B cell (primary cell): ENCODE data around the gene POLDIP3. TPM values are rescaled to one million over a fixed set of nuclear protein-coding genes. Genes with fewer than 3 reads are reported as not detected.
"Not testable (repeated sequence)": the region's sequence is repeated elsewhere in the genome, so short reads cannot be mapped to it uniquely, and the experiment has no call there.

Source experiments
- ATAC-seq: fragments of 200-7000 bp; cut with Tn5 transposase; one replicate; pipeline ENCODE4 v1.10.0; 2021; ENCODE audit warnings: low read depth, mild to moderate bottlenecking, moderate number of reproducible peaks, moderate library complexity
- CTCF ChIA-PET: fragments of 350-600 bp; sonication (Branson Sonifier 250); formaldehyde crosslinking; loops from one replicate; lab custom pipeline; 2021; ENCODE audit warnings: antibody characterized with exemption, inconsistent platforms; lab: Charles Lee
- POLR2A ChIA-PET: fragments of 350-600 bp; sonication (Branson Sonifier 250); formaldehyde crosslinking; loops from one replicate; lab custom pipeline; 2021; ENCODE audit warnings: antibody characterized with exemption; lab: Charles Lee
- DNase-seq: peaks from one replicate; pipeline ENCODE4 v3.0.0; 2013
- H2AFZ ChIP-seq: 2 replicates; pipeline ENCODE4 v1.6.1; 2012; ENCODE audit warnings: mild to moderate bottlenecking, low read depth, low read length; ENCODE audit not compliant: insufficient read depth, poor library complexity, severe bottlenecking
- H3K27ac ChIP-seq, 2 donors: 1 replicate in 1 of 2; 2 replicates in 1 of 2; pipeline ENCODE4 v1.5.1; 2012 to 2013; ENCODE audit warnings: low read length in 2 of 2, mild to moderate bottlenecking in 2 of 2, moderate library complexity in 1 of 2
- H3K27me3 ChIP-seq, 4 experiments: fragments of 200-600 bp in 1 of 4; sonication (generic) in 1 of 4; replicated peaks in 1 of 4; 1 replicate in 2 of 4; 2 replicates in 2 of 4; pipeline versions ENCODE4 v1.6.1 to v1.7.0; 2013 to 2016; ENCODE audit warnings: low read length in 3 of 4, mild to moderate bottlenecking in 2 of 4, mixed read lengths in 1 of 4, moderate library complexity in 1 of 4; ENCODE audit not compliant: insufficient read depth in 4 of 4, control insufficient read depth in 3 of 4; ENCODE audit errors: control extremely low read depth in 1 of 4
- H3K36me3 ChIP-seq, 2 experiments: replicated peaks in 1 of 2; 1 replicate in 1 of 2; 2 replicates in 1 of 2; pipeline versions ENCODE4 v1.6.1 to v1.7.1; 2013; ENCODE audit warnings: low read length in 1 of 2; ENCODE audit not compliant: insufficient read depth in 2 of 2, control insufficient read depth in 1 of 2; ENCODE audit errors: control extremely low read depth in 1 of 2, extremely low read depth in 1 of 2
- H3K4me1 ChIP-seq, 2 donors: fragments of 200-600 bp in 1 of 2; sonication (generic) in 1 of 2; 1 replicate in 1 of 2; 2 replicates in 1 of 2; pipeline versions ENCODE4 v1.5.1 to v1.6.1; 2013 to 2017; ENCODE audit warnings: low read length in 2 of 2; ENCODE audit not compliant: control insufficient read depth in 2 of 2, insufficient read depth in 2 of 2
- H3K4me2 ChIP-seq: replicated peaks from 2 replicates; pipeline ENCODE3; 2012; ENCODE audit warnings: mild to moderate bottlenecking, low read depth, low read length; ENCODE audit not compliant: poor library complexity, severe bottlenecking
- H3K4me3 ChIP-seq, 5 experiments: fragments of 200-600 bp in 1 of 5; sonication (generic) in 1 of 5; 1 replicate in 3 of 5; 2 replicates in 2 of 5; pipeline versions ENCODE4 v1.5.1 to v1.7.0; 2011 to 2016; ENCODE audit warnings: low read length in 4 of 5, mild to moderate bottlenecking in 4 of 5, low read depth in 2 of 5, control low read depth in 1 of 5, moderate library complexity in 1 of 5; ENCODE audit not compliant: insufficient read depth in 1 of 5; ENCODE audit errors: control extremely low read depth in 1 of 5, extremely low read depth in 1 of 5
- H3K79me2 ChIP-seq: fragments of 200-600 bp; sonication (generic); one replicate; pipeline ENCODE4 v1.6.0; 2016; ENCODE audit warnings: low read length; ENCODE audit not compliant: control insufficient read depth, insufficient read depth
- H3K9ac ChIP-seq: fragments of 200-600 bp; sonication (generic); 2 replicates; pipeline ENCODE4 v1.6.1; 2017; ENCODE audit warnings: mild to moderate bottlenecking, low read length, moderate library complexity
- H3K9me3 ChIP-seq, 3 donors: one replicate each; pipeline versions ENCODE4 v1.6.1 to v1.7.1; 2013; ENCODE audit warnings: low read length in 2 of 3; ENCODE audit not compliant: control insufficient read depth in 2 of 3, insufficient read depth in 1 of 3; ENCODE audit errors: control extremely low read depth in 1 of 3
- H4K20me1 ChIP-seq: 2 replicates; pipeline ENCODE4 v1.6.0; 2012; ENCODE audit warnings: mild to moderate bottlenecking, low read length; ENCODE audit not compliant: insufficient read depth, control insufficient read depth, poor library complexity, severe bottlenecking
- H3K27ac Mint-ChIP-seq: one replicate; pipeline ENCODE4 v1.8.0; 2021; ENCODE audit warnings: mixed read lengths
- H3K27me3 Mint-ChIP-seq: one replicate; pipeline ENCODE4 v1.8.0; 2021; ENCODE audit warnings: mixed read lengths
- H3K4me1 Mint-ChIP-seq: one replicate; pipeline ENCODE4 v1.8.0; 2021; ENCODE audit warnings: mixed read lengths
- H3K4me3 Mint-ChIP-seq: one replicate; pipeline ENCODE4 v1.8.0; 2021; ENCODE audit warnings: mixed read lengths
- H3K9me3 Mint-ChIP-seq: one replicate; pipeline ENCODE4 v1.8.0; 2022; ENCODE audit warnings: mixed read lengths; ENCODE audit not compliant: insufficient read depth
- WGBS: methylation state at CpG from one replicate; pipeline ENCODE4 v1.1.5; 2013; ENCODE audit warnings: missing lambda C conversion rate; ENCODE audit not compliant: insufficient coverage; 5-methylcytosine and 5-hydroxymethylcytosine counted together
- intact Hi-C: fragments of 100-400 bp; cut with micrococcal nuclease; formaldehyde crosslinking; loops from one replicate; pipeline ENCODE4 v1.10.0; 2022
- polyA plus RNA-seq: library from polyadenylated mRNA; depleted of rRNA; stranded (reverse); fragments of >200 nt; gene quantifications from 2 replicates; pipeline ENCODE4 v1.2.3, GENCODE V29; 2012
- total RNA-seq, 2 donors: library from RNA; stranded (reverse); fragments of 120-200 nt in 1 of 2; gene quantifications; 1 replicate in 1 of 2; 2 replicates in 1 of 2; pipeline versions ENCODE4 v1.2.3 to v1.2.4, GENCODE V29; 2013 to 2022

The POLDIP3 gene
- total and polyA plus RNA-seq, 2 donors (not counting 1 experiment from before 2014, with no cell fraction given): 44.9 to 86.5 TPM

DNA sequence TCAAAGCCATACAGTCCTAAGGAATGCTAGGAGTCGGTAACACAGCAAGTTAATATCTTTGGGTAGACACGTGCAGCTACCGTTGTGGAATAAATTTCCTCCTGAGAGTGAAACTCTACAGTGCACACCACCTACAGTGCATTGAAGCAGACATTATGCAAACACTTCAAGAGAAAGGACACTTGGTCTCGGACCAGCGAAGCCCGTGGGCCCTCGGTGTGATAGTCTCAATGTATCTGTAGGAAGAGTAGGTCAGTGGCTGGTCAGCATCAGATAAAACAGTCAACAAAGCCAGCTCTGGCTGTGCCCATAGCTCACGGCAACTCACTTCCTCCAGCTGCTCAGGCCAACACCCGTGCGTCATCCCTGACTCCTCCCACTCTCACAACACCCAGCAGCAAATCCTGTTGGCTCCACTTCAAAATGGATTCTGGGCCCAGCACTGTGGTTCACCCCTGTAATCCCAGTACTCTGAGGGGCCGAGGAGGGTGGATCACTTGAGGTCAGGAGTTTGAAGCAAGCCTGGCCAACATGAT, 75.4 kb downstream of the POLDIP3 start:
- H3K27me3 ChIP-seq, H3K79me2 ChIP-seq, H3K9ac ChIP-seq, H3K9me3 Mint-ChIP-seq, H3K27me3 Mint-ChIP-seq, H3K4me3 ChIP-seq, H4K20me1 ChIP-seq, H3K9me3 ChIP-seq, intact Hi-C loops, H3K36me3 ChIP-seq: not testable (repeated sequence)
- H3K4me2 ChIP-seq: peak overlapping the region; percentile 25
- H3K27ac Mint-ChIP-seq: peak overlapping the region; percentile 94
- ATAC-seq (peak; percentile 61), DNase-seq (peak; percentile 47)
- H2AFZ ChIP-seq: peak overlapping the region; percentile 33
- peak overlapping the region; percentile 35 to 46 for H3K27ac ChIP-seq
- peak overlapping the region; percentile 68 for H3K4me3 Mint-ChIP-seq
- peaks cover 55% of the 10 kb centered on the region for H3K4me1 Mint-ChIP-seq
- 0% methylated on average over 3 of the region's 11 CpGs for WGBS
- ChIA-PET POLR2A (interaction anchor here (0.6 to 0.7 kb wide), 2 partner anchors 109 to 305 kb away, joined by 4 read pairs; no protein-coding TSS in a partner anchor), CTCF (interaction anchor here (0.7 to 6.6 kb wide), 2 partner anchors 11 to 94 kb away, joined by 4 to 59 read pairs; no protein-coding TSS in a partner anchor)
- peaks cover 35 to 55% of the 10 kb centered on the region in 2 donors for H3K4me1 ChIP-seq

GRCh38 chr22:42537199-42537831, 77.4 kb downstream of the POLDIP3 start:
- H3K27ac ChIP-seq: peak overlapping the region; percentile 60 to 75
- not testable (repeated sequence) for H3K9ac ChIP-seq, H3K27me3 Mint-ChIP-seq

GRCh38 chr22:42536634-42537033, 78.0 kb downstream of the POLDIP3 start:
- not testable (repeated sequence) for H3K9ac ChIP-seq, ATAC-seq, H3K27me3 Mint-ChIP-seq, H3K36me3 ChIP-seq, H3K79me2 ChIP-seq, H3K27me3 ChIP-seq, H4K20me1 ChIP-seq, DNase-seq, H3K9me3 Mint-ChIP-seq, H3K9me3 ChIP-seq
- CTCF ChIA-PET: interaction anchor here (0.9 to 6.6 kb wide), 3 partner anchors 14 to 99 kb away, joined by 3 to 59 read pairs (median 3); partner anchors contain the start of gene POLDIP3
- peak overlapping the region; percentile 42 for H2AFZ ChIP-seq
- POLR2A ChIA-PET: interaction anchor here (0.6 to 2.4 kb wide), 4 partner anchors 12 to 614 kb away, joined by 3 to 10 read pairs (median 8); partner anchors contain the start of genes POLDIP3 and TSPO
- H3K4me2 ChIP-seq: peak overlapping the region; percentile 59
- peaks cover 70% of the 10 kb centered on the region for H3K4me1 Mint-ChIP-seq
- intact Hi-C loops: loop anchor here (1.0 kb wide), 1 partner anchor 15 kb away; no protein-coding TSS in a partner anchor
- WGBS: 53% methylated on average over 18 of the region's 18 CpGs
- H3K27ac Mint-ChIP-seq: peak overlapping the region; percentile 94
- H3K27ac ChIP-seq: peak overlapping the region; percentile 60 to 75
- H3K4me3 Mint-ChIP-seq: peak overlapping the region; percentile 72
- H3K4me1 ChIP-seq: peaks cover 44 to 76% of the 10 kb centered on the region in 2 donors
- H3K4me3 ChIP-seq: peak overlapping the region in 2 of 5 experiments; percentile 19 to 20

More at GRCh38 chr22:42537199-42537831, 77.4 kb downstream of the POLDIP3 start:
- H4K20me1 ChIP-seq, H3K79me2 ChIP-seq, H3K27me3 ChIP-seq, H2AFZ ChIP-seq, H3K9me3 ChIP-seq, H3K36me3 ChIP-seq, H3K9me3 Mint-ChIP-seq: not testable (repeated sequence)
- peaks cover 68% of the 10 kb centered on the region for H3K4me1 Mint-ChIP-seq
- CTCF ChIA-PET: interaction anchor here (0.8 to 6.6 kb wide), 4 partner anchors 8 to 99 kb away, joined by 3 to 59 read pairs (median 4); partner anchors contain the start of gene POLDIP3
- intact Hi-C loops: loop anchor here (1.0 kb wide), 1 partner anchor 14 kb away; no protein-coding TSS in a partner anchor
- ATAC-seq (peak; percentile 58), DNase-seq (peak; percentile 65)
- peak overlapping the region; percentile 72 for H3K4me3 Mint-ChIP-seq
- Histone ChIP-seq H3K4me2 (peak overlapping the region; percentile 59), H3K4me3 (peak overlapping the region in 1 of 5 experiments; percentile 20), H3K4me1 (peaks cover 44 to 72% of the 10 kb centered on the region in 2 donors)
- 0% methylated on average over 2 of the region's 14 CpGs for WGBS
- POLR2A ChIA-PET: interaction anchor here (0.6 to 2.4 kb wide), 3 partner anchors 13 to 614 kb away, joined by 4 to 10 read pairs (median 10); partner anchors contain the start of genes POLDIP3 and TSPO
- peak overlapping the region; percentile 94 for H3K27ac Mint-ChIP-seq
